Neural cell (in vitro differentiated cells): ENCODE measurements around the gene CHMP1A. TPM values are rescaled to one million over a fixed set of nuclear protein-coding genes. Genes with fewer than 3 reads are reported as not detected.

Experiments
- H2AFZ ChIP-seq: fragments of 200-600, 300-800 bp; sonication (generic), shearing (Covaris generic); 2 replicates; pipeline ENCODE4 v1.6.0; 2014; ENCODE audit warnings: low read depth, mild to moderate bottlenecking, antibody characterized with exemption, low read length, moderate library complexity
- H3F3A ChIP-seq: fragments of 200-600 bp; shearing (Covaris generic); 2 replicates; pipeline ENCODE4 v1.6.1; 2016; ENCODE audit warnings: mild to moderate bottlenecking, moderate library complexity, mixed read lengths, antibody characterized with exemption, low read length; ENCODE audit not compliant: insufficient read depth, poor library complexity, severe bottlenecking
- H3K27ac ChIP-seq: fragments of 200-600, 300-800 bp; sonication (generic), shearing (Covaris generic); 2 replicates; pipeline ENCODE4 v1.5.1; 2014; ENCODE audit warnings: mild to moderate bottlenecking, low read length, moderate library complexity
- H3K27me3 ChIP-seq: fragments of 300-800, 200-600 bp; sonication (generic), shearing (Covaris generic); 2 replicates; pipeline ENCODE4 v1.6.0; 2014; ENCODE audit warnings: mild to moderate bottlenecking, low read depth, low read length, moderate library complexity; ENCODE audit not compliant: insufficient read depth
- H3K36me3 ChIP-seq: fragments of 300-800, 200-600 bp; sonication (generic), shearing (Covaris generic); 2 replicates; pipeline ENCODE4 v1.5.1; 2014; ENCODE audit warnings: mild to moderate bottlenecking, antibody characterized with exemption, low read length, moderate library complexity; ENCODE audit not compliant: insufficient read depth
- H3K4me2 ChIP-seq: fragments of 300-800, 200-600 bp; sonication (generic), shearing (Covaris generic); 2 replicates; pipeline ENCODE4 v1.6.0; 2014; ENCODE audit warnings: mild to moderate bottlenecking, low read length
- H3K4me3 ChIP-seq: fragments of 300-800, 200-600 bp; sonication (generic), shearing (Covaris generic); 2 replicates; pipeline ENCODE4 v1.5.1; 2014; ENCODE audit warnings: mild to moderate bottlenecking, low read length, moderate library complexity
- H3K79me2 ChIP-seq: fragments of 200-600 bp; shearing (Covaris generic); replicated peaks from 2 replicates; pipeline ENCODE4 v1.6.0; 2014; ENCODE audit warnings: mild to moderate bottlenecking, low read length, moderate library complexity; ENCODE audit not compliant: insufficient read depth
- H3K9ac ChIP-seq: fragments of 300-800, 200-600 bp; sonication (generic), shearing (Covaris generic); 2 replicates; pipeline ENCODE4 v1.6.1; 2016; ENCODE audit warnings: mild to moderate bottlenecking, low read length, mixed read lengths
- H3K9me2 ChIP-seq: fragments of 200-600 bp; shearing (Covaris generic); 2 replicates; pipeline ENCODE4 v1.6.1; 2016; ENCODE audit warnings: mild to moderate bottlenecking, low read length, mixed read lengths; ENCODE audit not compliant: insufficient read depth
- H3K9me3 ChIP-seq: fragments of 200-600, 300-800 bp; sonication (generic), shearing (Covaris generic); 2 replicates; pipeline ENCODE4 v1.6.1; 2016; ENCODE audit warnings: mild to moderate bottlenecking, mixed run types, low read length, moderate library complexity, mixed read lengths
- H4K20me1 ChIP-seq: fragments of 200-600 bp; shearing (Covaris generic); 2 replicates; pipeline ENCODE4 v1.6.1; 2016; ENCODE audit warnings: mild to moderate bottlenecking, mixed run types; ENCODE audit not compliant: insufficient read depth
- EP300 ChIP-seq: fragments of 450-650 bp; conservative IDR thresholded peaks from 2 replicates; pipeline ENCODE4 v1.6.1; 2014; ENCODE audit warnings: antibody characterized with exemption, mild to moderate bottlenecking, moderate library complexity; ENCODE audit not compliant: poor library complexity, severe bottlenecking
- EZH2 ChIP-seq: fragments of 200-600, 300-800 bp; shearing (Covaris generic), sonication (generic); IDR thresholded peaks from 2 replicates; pipeline ENCODE4 v1.6.1; 2014; ENCODE audit warnings: antibody characterized with exemption, low read length, borderline replicate concordance, mild to moderate bottlenecking; ENCODE audit not compliant: insufficient read depth, poor library complexity, severe bottlenecking
- MXI1 ChIP-seq: fragments of 450-650 bp; conservative IDR thresholded peaks from 2 replicates; pipeline ENCODE4 v1.6.1; 2014; ENCODE audit warnings: antibody characterized with exemption, mild to moderate bottlenecking; ENCODE audit not compliant: poor library complexity, severe bottlenecking
- POLR2AphosphoS5 ChIP-seq: IDR thresholded peaks from 2 replicates; pipeline ENCODE4 v1.6.1; 2012
- RAD21 ChIP-seq: fragments of 450-650 bp; conservative IDR thresholded peaks from 2 replicates; pipeline ENCODE4 v1.6.1; 2014; ENCODE audit warnings: antibody characterized with exemption, mild to moderate bottlenecking, moderate library complexity
- SMC3 ChIP-seq: fragments of 450-650 bp; conservative IDR thresholded peaks from 2 replicates; pipeline ENCODE4 v1.6.1; 2014; ENCODE audit warnings: antibody characterized with exemption, mild to moderate bottlenecking, moderate library complexity; ENCODE audit not compliant: poor library complexity
- TAF1 ChIP-seq: IDR thresholded peaks from 2 replicates; pipeline ENCODE4 v1.6.1; 2012; ENCODE audit warnings: low read depth
- polyA plus RNA-seq: library from polyadenylated mRNA; depleted of rRNA; stranded (reverse); fragments of >200 nt; gene quantifications from 2 replicates; pipeline ENCODE4 v1.2.3, GENCODE V29; 2014
- TF ChIP-seq, protein P1 (sequence below): fragments of 450-650 bp; IDR thresholded peaks from 2 replicates; pipeline ENCODE4 v1.5.1; 2014; ENCODE audit warnings: antibody characterized with exemption, mild to moderate bottlenecking, moderate library complexity; ENCODE audit not compliant: poor library complexity, severe bottlenecking
- TF ChIP-seq, protein P2 (sequence below): IDR thresholded peaks from 2 replicates; pipeline ENCODE4 v1.6.1; 2012; ENCODE audit warnings: borderline replicate concordance

The CHMP1A gene
- polyA plus RNA-seq, 1 donor from 2014 or later = 113 TPM

- peak overlapping the region; percentile 77 for H3K9ac ChIP-seq
Observed at GRCh38 chr16:89687092-89687940, 29.8 kb upstream of the CHMP1A start.

DNA sequence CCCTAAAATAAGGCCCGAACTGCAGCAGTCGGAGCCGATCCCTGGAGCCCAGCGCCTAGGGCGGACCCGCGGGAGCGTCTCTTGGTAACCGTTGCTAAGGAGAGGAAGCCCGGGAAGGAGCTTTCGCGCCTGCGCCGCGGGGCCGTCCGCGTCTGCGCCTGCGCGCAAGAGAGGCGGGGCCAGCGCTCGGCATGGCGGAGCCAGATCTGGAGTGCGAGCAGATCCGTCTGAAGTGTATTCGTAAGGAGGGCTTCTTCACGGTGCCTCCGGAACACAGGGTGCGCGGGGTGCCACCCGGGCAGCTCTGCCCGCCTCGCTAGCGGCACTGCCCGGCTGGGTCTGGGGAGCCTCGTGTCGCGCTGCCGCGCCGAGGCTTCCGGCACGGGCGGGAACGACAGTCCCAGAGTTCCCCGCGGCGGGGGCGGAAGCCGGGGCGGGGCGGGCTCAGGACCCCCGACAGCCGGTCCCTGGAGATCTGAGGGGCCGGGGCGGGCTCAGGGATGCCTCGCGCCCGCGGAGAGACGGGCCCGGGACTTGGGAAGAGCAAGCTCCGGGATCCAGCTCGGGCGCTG, 29.1 kb upstream of the CHMP1A start, which contains the start of gene CDK10:
CDK10 (plus strand) TSS at position 170 of the 572 bp plus-strand sequence; CDS start at position 192, 22 bp downstream.
- Histone ChIP-seq H3K79me2 (no peaks in the 10 kb centered on the region), H3K9me2 (no peaks in the 10 kb centered on the region), H3K27me3 (no peaks in the 10 kb centered on the region), H3K36me3 (no peaks in the 10 kb centered on the region), H2AFZ (peak within 1 kb of the TSS; percentile 80), H3K4me3 (peak within 1 kb of the TSS; percentile 87), H3F3A (no peaks in the 10 kb centered on the region), H3K4me2 (peak within 1 kb of the TSS; percentile 80), H3K9me3 (no peaks in the 10 kb centered on the region), H3K9ac (peak within 1 kb of the TSS; percentile 77), H3K27ac (peak within 1 kb of the TSS; percentile 80), H4K20me1 (no peaks in the 10 kb centered on the region)
- TF ChIP-seq, protein P1, sequence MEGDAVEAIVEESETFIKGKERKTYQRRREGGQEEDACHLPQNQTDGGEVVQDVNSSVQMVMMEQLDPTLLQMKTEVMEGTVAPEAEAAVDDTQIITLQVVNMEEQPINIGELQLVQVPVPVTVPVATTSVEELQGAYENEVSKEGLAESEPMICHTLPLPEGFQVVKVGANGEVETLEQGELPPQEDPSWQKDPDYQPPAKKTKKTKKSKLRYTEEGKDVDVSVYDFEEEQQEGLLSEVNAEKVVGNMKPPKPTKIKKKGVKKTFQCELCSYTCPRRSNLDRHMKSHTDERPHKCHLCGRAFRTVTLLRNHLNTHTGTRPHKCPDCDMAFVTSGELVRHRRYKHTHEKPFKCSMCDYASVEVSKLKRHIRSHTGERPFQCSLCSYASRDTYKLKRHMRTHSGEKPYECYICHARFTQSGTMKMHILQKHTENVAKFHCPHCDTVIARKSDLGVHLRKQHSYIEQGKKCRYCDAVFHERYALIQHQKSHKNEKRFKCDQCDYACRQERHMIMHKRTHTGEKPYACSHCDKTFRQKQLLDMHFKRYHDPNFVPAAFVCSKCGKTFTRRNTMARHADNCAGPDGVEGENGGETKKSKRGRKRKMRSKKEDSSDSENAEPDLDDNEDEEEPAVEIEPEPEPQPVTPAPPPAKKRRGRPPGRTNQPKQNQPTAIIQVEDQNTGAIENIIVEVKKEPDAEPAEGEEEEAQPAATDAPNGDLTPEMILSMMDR = no peak
- TF ChIP-seq RAD21 = no peak
- peak; percentile 98 for TF ChIP-seq MXI1
- peak; percentile 95 for TF ChIP-seq POLR2AphosphoS5
- TF ChIP-seq EZH2 = no peak
- TF ChIP-seq, protein P2, sequence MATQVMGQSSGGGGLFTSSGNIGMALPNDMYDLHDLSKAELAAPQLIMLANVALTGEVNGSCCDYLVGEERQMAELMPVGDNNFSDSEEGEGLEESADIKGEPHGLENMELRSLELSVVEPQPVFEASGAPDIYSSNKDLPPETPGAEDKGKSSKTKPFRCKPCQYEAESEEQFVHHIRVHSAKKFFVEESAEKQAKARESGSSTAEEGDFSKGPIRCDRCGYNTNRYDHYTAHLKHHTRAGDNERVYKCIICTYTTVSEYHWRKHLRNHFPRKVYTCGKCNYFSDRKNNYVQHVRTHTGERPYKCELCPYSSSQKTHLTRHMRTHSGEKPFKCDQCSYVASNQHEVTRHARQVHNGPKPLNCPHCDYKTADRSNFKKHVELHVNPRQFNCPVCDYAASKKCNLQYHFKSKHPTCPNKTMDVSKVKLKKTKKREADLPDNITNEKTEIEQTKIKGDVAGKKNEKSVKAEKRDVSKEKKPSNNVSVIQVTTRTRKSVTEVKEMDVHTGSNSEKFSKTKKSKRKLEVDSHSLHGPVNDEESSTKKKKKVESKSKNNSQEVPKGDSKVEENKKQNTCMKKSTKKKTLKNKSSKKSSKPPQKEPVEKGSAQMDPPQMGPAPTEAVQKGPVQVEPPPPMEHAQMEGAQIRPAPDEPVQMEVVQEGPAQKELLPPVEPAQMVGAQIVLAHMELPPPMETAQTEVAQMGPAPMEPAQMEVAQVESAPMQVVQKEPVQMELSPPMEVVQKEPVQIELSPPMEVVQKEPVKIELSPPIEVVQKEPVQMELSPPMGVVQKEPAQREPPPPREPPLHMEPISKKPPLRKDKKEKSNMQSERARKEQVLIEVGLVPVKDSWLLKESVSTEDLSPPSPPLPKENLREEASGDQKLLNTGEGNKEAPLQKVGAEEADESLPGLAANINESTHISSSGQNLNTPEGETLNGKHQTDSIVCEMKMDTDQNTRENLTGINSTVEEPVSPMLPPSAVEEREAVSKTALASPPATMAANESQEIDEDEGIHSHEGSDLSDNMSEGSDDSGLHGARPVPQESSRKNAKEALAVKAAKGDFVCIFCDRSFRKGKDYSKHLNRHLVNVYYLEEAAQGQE = peak; percentile 49
- TF ChIP-seq SMC3 = no peak
- peak; percentile 74 for TF ChIP-seq TAF1
- TF ChIP-seq EP300 = peak; percentile 12

More at GRCh38 chr16:89687092-89687940, 29.8 kb upstream of the CHMP1A start:
- no peaks in the 10 kb centered on the region for H4K20me1 ChIP-seq
- peak overlapping the region; percentile 80 for H2AFZ ChIP-seq
- H3K27ac ChIP-seq = peak overlapping the region; percentile 80
- no peaks in the 10 kb centered on the region for H3K9me3 ChIP-seq
- no peaks in the 10 kb centered on the region for H3K27me3 ChIP-seq
- no peaks in the 10 kb centered on the region for H3F3A ChIP-seq
- H3K4me3 ChIP-seq = peak overlapping the region; percentile 87
- no peaks in the 10 kb centered on the region for H3K79me2 ChIP-seq
- H3K36me3 ChIP-seq = no peaks in the 10 kb centered on the region
- H3K4me2 ChIP-seq = peak overlapping the region; percentile 80
- H3K9me2 ChIP-seq = no peaks in the 10 kb centered on the region
- TF ChIP-seq RAD21 (peak; percentile 33), POLR2AphosphoS5 (no peak), EP300 (no peak)
- TF ChIP-seq, protein P1 = no peak
